HG02610 (cell line): ENCODE results near the gene TOP3B.
"Not testable (repeated sequence)": the region's sequence is repeated elsewhere in the genome, so short reads cannot be mapped to it uniquely, and the experiment has no call there.

Experiments used
- ATAC-seq: cut with Tn5 transposase; IDR thresholded peaks from one replicate; pipeline ENCODE4 v1.9.1; 2021; ENCODE audit warnings: mild to moderate bottlenecking, moderate library complexity; ENCODE audit not compliant: unreplicated experiment

Gene TOP3B

GRCh38 chr22:21927174-21927823, 55.3 kb downstream of the TOP3B start:
- no peak for ATAC-seq

GRCh38 chr22:21926728-21927127, 55.9 kb downstream of the TOP3B start:
- no peak for ATAC-seq

GRCh38 chr22:21923163-21923561, 59.4 kb downstream of the TOP3B start:
- ATAC-seq, result no peak

DNA sequence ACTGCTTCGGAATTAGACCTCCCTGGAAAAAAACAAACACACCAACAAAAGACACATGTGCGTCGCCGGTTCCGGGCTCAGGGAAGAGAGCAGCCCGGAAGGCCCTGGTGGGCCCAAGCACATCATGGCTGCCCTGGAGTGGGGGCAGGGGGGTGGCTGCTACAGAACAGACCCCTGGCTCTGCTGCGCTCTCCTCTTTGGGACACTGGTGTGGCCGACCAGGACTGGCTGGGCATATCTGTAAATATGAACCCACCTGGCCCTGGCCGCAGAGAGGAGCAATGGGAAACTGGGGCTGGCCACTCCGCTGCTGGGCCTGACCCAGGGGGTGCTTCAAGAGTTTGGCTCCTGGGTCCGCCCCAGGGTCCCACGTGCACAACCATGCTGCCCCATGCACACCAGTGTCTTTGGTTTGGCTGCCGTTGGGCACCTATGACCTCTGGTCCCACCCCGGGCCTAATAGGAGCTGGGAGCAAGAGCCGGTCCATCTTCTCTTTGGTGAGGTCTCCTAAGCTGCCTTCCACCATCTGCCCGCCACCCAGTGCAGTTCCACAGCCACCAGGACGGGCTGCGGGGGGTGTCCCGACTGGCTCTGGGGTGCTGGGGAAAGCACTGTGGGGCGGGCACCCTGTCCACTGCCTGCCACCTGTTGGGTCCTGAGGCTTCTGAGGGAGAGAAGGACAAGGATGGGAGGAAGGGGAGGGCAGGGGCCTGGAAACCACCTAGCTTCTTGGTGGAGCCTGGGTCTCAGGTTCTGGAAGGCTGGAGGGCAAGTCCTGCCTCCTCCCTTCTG, 60.0 kb downstream of the TOP3B start:
- no peak for ATAC-seq

- no peak for ATAC-seq
Observed at GRCh38 chr22:21921729-21922128, 60.9 kb downstream of the TOP3B start.

DNA sequence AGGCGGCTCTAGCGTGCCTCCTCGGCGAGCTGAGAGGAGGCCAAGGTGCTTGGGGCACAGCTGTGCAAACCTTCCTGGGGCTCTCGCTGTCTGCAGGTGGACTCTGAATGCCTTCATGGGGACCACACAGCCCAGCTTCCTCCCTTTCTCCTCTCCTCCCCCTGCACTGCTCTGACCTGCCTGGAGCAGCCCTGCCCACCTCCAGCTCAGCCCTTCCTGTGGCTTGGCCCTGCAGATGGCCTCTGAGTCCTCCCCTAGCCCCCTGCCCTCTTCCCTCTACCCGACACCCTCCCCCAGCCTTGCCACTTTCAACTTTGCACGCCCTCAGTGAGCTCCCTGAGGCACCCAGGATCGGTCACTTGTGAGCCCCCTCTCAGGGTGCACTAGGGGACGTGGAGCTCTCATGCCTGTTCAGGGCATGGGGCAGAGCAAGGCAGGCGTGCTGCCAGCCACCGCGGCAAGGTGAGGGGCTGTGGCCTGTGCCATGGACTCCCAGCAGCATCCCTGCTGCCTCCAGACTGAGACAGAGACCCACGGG, 61.3 kb downstream of the TOP3B start:
- no peak for ATAC-seq

- ATAC-seq, result no peak
Observed at GRCh38 chr22:21920341-21921183, 62.0 kb downstream of the TOP3B start.

- no peak for ATAC-seq
Observed at GRCh38 chr22:21919526-21920307, 62.9 kb downstream of the TOP3B start.

GRCh38 chr22:21918466-21919185, 64.0 kb downstream of the TOP3B start:
- ATAC-seq, result no peak

DNA sequence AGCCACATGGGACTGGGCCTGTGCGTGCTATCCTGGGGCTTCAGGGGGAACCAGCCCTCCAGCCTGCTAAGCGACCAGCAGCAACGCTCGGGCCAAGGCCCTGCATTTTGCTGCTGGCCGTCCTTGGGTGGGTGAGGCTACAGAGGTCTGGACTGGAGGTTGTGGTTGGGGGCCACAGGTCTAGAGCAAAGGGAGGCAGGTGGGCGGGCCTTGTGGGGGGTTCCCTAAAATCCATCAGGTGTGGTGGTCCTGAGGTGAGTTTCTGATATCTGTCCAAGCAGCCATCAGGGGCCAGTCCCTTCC, 64.7 kb downstream of the TOP3B start:
- no peak for ATAC-seq

DNA sequence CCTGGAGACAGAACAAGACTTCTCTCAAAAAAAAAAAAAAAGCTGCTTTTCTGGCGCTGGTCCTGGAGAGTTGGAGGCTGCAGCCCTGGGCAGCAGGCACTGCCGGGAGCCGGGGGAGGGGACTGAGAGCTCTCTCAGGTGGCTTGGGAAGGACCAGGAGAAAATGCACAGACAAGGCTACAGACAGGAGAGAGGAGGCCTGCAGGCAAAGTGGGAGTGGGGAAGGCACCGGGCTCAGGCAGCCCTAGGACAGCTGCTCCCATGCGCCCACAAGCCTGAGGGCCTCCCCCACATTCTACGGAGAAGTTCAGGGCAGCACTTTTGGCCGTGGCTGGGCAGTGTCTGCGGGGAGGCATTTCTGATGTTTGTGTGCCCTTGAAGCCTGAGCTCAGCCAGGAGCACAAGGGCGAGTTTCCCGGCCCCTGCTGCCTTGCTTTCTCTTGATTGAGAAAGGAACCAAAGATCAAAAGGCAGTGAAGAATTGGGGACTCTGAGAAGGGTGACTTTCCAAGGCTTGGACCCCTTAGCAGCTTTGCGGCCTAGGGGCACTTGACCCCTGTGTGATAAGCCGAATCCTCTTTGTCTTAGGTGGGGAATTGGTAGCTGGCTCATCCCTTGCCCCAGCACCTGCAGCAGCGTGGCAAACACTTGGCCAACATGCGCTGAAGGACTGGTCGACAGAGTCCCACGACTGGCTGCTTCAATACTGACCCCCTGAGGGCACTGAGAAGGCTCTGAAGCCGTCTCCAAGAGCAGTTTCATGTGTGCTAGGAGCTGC, 65.2 kb downstream of the TOP3B start:
- ATAC-seq, result no peak

- ATAC-seq, result no peak
Observed at GRCh38 chr22:21916309-21916918, 66.2 kb downstream of the TOP3B start.

- no peak for ATAC-seq
Observed at GRCh38 chr22:21915624-21916308, 66.8 kb downstream of the TOP3B start.

GRCh38 chr22:21914033-21914642, 68.4 kb downstream of the TOP3B start:
- ATAC-seq, result not testable (repeated sequence)

DNA sequence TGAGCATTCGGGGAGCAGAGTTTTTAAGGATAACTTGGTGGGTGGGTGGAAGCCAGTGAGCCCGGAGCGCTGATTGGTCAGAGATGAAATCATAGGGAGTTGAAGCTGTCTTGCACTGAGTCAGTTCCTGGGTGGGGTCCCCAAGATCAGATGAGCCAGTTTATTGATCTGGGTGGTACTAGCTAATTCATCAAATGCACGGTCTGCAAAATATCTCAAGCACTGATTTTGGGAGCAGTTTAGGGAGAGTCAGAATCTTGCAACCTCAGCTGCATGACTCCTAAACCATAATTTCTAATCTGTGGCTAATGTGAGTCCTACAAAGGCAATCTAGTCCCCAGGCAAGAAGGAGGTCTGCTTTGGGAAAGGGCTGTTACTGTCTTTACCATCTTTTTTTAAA, 72.2 kb downstream of the TOP3B start:
- ATAC-seq, result not testable (repeated sequence)

DNA sequence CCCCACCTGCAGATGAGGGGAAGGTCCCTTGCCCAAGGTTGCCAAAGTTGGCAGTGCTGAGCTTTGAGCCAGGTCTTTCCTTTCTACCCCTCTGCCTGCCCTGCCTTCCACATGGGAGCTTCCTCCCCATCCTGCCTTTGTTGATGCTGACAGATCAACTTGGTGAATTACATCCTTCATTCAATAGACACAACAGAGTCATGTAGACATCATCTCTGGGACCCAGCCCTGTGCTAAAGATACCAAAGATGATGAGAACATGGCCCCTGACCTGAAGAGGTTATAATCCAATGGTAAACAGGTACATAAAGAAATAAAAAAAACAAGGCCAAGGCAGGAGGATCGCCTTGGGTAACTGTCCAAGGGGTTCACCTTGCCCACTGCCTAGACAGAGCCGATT, 72.7 kb downstream of the TOP3B start:
- no peak for ATAC-seq

GRCh38 chr22:21907638-21908522, 74.7 kb downstream of the TOP3B start:
- no peak for ATAC-seq
